NCI-H187 (cell line): Measurements from ENCODE around the gene SLC4A4.

Source experiments
- DNase-seq, 2 experiments: peaks; one replicate each; lab custom pipeline; 2025; lab: John Stamatoyannopoulos, UW

SLC4A4 gene

DNA sequence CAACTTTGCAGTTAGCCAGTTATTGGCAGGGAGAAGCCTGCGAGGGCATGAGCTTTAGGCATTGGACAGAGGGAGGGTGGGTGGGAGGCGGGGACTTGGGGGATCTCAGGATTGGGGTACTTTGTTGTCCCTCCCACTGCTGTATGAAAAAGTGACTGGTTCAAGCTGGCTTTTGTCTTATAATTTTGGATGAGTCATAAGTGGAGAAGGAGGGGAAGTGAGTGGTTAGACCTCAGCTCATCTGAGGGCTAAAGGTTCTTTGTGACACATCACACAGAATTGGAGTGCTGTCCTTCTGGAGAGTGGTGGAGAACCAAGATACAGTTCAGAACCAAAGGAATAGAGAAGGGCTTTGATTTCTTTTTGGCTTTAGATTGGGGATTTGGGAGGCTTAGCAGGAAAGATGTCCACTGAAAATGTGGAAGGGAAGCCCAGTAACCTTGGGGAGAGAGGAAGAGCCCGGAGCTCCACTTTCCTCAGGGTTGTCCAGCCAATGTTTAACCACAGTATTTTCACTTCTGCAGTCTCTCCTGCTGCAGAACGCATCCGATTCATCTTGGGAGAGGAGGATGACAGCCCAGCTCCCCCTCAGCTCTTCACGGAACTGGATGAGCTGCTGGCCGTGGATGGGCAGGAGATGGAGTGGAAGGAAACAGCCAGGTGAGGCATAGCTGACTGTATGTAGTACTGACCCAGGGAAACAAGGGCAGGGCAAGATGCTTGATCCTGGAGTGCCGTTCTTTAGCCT is at the start of gene SLC4A4:
Gene SLC4A4, plus strand, starts transcription at position 175 of the 748 bp plus-strand sequence.
- DNase-seq, result no peak

DNA sequence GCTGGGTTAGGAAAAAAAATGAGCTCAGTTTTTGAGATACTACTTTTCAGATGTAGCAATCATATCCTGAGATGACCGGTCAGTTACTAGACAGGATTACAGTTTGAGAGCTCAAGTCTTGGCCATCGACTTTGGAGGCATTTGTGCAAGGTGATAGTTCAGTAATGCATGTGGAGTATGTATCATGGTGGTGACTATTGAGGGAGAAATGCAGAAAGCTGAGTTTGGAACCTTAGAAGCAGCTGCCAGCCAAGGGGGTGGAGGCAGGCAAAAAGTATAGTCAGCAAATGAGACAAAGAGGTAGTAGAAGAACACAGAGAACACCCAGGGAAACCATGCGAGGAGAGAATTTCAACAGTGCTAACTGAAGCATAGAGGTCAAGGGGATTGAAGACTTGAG is 48.7 kb upstream of the SLC4A4 start:
- DNase-seq, result no peak

DNA sequence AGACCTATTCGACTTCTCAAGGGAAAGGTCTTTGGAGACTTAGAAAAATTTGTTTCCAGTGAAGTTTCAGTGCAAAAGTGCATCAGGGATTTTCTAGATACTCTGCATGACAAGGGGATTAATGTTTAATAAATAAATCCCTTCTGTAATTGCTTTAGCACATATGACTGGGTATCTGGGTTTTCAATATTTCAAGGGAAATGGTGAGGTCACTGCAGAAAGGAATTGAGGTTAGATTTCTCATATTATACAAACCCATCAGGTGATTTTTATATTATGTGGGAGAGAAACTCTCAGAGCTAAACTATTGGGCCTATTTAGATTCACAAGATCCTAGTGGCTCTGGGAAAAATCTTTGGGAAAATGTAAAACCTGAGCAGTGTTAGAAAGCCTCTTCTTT is 48.3 kb upstream of the SLC4A4 start:
- no peak for DNase-seq

DNA sequence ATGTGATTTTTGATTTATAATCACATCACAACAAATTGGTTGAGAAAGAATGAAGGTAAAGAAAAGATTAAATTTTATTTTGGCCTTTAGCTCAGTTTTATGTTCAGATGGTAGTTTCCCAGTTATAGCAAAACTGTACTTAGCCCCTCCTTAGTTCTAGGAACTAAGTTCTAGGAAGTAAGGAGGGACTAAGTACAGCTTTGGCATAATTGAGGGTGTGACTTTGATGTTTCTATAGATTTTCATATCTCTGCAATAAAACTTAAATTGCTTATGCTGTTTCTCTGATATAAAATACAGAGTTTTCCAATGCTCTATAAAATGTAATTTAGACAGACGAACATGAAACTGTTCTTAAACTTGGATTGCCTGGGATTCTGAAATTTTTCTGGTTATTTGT is 46.6 kb upstream of the SLC4A4 start:
- DNase-seq, result no peak

DNA sequence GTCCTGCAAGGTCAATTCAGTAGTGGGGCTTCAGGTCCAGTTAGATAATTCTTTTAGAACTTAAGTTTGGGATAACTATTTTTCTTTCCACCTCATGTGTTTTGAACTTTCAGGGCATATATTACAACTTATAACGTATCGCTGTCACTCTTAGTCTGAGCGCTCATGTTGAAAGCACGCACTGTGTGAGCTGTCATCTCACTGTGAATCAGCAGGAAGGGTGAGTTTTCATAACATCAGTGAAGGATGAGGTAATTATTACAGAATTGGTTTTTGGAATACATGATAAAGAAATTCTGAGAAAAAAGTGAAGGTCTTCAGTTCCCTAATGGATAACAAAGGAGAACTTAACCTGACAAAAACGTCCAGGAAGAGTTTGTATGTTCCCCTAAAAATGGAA is 45.1 kb upstream of the SLC4A4 start:
- DNase-seq, result no peak

DNA sequence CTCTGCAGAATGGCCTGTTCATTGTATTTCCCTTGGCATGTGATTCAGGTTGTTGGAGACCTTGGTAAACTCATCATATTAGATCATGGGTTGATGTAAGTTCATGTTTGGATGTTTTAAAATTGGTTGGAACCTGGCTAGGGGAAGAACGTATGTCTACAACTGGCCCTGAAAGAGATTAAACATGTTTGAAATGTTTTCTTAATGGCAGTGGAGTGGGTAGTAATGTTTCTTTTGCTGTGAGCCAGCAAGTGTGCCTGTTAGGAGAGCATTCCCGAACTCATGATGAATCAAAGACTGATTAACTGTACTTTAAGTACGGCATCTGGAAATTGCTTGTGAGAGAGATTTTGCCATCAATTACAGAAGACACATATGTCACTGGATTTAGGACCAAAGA is 44.5 kb upstream of the SLC4A4 start:
- DNase-seq, result no peak

DNA sequence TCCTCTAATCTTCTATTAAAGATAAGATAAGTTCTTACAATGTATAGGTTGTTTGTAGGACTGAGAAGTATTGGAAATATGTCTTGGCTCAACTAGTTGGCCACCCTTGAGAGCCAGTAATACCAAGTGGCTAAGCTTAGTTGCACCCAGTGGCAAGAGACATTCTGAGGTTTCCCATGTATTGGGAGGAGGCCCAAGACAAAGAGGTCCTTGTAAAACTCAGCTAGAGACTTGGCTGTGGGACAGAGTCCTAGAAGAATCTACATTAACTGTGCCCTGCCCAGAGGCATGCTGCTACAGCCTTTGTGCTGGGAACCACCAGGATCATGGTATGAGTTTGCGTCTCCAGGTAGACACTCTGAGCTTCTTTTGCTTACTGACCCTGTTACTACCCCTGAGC is 41.9 kb upstream of the SLC4A4 start:
- no peak for DNase-seq

DNA sequence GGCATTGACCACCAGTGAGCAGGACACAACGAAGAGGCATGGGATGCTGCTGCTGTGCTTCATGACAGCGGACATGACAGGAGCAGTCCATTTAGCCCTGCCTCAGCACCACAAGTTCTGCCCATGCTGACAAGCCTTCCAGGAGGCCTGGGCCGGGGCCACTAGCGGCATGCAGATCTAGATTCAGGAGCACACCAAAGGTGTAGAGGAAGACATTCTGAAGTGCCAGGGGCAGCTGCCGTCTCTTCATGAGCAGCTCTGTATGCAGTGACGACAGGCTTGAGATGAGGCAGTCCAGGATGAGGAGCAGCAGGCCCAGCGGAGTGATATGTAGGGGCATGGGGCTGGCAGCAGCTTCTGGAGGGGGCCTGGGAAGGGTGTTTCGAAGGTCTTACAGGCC is 38.5 kb upstream of the SLC4A4 start:
- no peak for DNase-seq

DNA sequence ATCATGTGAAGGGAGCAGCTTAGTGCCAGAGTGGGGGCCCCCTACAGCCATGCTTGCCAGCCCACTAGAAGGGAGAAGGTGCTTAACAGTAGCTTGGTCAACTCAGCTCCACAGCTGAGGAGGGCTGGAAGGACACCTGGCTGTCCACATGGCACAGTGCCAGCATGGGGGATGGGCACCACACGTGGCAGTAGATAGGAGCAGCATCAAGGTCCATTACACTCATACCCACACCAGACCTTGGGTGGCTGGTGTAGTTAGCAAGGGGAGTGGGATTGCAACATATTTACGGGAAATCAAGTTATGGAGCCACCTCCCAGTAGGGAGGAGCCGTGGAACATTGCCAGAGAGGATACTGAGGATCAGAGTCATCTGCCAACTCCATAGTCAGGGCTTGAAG is 37.9 kb upstream of the SLC4A4 start:
- no peak for DNase-seq

DNA sequence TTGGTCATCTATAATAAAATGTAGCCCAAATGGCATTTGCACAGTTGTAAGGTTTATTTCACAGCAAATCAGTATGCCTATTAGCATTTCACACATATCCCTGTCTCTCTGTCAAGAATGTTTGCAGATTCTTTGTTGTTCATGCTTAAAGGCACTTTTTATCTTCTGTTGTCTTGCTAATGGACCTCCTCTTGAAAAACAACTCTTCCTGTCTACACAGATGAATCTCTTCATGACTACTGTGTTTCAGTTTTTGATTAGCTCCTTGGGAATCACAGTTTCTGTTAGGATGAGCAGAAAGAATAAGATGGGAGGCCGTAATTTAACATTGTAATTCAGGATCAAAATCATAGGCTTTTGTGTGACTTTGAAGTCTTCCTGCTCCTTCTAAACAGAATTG is 35.5 kb upstream of the SLC4A4 start:
- no peak for DNase-seq

DNA sequence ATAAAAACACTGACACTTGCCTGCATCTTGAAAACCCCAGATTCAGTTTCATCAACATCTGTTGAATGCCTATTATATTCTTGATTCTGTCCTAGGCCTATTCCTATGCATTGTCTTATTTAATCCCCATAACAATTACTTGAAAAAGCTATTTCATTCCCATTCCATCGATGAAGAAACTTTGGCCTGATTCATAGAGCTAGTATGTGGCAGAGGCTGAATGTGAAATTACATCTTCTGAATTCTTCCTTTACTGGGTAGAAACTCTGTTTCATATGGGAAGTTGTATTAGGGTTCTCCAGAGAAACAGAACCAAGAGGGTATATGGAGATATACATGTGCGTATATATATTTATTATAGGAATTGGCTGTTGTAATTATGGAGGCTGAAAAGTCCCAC is 35.0 kb upstream of the SLC4A4 start:
- no peak for DNase-seq

DNA sequence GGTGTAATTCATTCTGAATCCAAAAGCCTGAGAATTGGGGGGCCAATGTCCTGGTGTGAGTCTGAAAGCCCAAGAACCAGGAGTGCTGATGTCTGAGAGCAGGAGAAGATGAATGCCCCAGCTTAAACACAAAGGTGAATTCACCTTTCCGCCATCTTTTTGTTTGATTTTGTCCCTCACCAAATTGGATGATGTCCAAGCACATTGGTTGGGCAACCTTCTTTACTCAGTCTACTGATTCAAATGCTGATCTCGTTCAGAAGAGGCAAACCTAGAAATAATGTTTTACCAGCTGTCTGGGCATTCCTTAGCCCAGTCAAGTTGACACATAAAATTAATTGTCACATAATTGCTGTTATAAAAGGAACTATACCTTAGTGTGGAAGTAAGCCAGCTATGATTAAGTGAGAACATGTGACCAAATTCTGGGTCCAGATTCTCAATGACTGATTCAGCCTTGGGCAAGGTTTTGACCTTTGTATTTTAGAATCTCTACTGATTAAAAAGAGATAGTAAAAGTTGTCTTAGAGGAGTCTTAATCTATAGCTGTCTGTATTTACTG is 34.5 kb upstream of the SLC4A4 start:
- no peak for DNase-seq

DNA sequence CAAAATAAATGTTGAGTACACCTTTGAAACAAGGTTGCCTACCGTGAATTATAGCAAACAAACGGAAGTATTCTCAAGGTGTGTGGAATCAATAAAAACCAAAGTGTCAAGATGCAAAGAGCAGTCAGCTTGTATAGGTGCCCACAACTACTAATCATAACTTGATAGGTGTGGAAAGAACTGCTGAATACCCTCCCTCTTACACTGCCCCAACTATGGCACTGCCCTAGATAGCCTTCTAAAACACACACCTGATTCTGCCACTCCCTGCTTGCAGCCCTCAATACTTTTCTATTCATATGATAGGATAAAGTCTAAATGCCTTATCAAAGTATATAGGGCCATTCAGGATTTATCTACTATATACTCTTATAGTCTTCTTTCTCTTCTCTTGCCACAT is 31.1 kb upstream of the SLC4A4 start:
- DNase-seq, result no peak

DNA sequence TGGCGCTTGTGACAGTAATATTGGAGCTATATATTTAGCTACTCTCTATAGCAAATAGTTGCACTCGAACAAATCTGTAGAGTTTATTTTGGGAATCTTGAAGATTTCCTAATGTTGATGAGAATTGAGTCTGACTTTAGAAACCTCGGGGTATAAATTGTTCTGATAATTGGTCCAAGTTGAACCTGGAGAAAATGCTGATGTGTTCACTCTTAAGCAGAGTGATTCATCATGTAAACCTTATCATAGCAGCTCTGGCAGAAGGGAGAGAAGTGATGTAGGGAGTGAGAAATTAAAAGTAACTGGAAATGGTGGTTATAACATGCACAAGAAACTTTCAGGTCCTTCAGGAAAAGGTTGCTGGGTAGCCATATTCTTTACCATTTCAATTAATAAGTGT is 16.4 kb upstream of the SLC4A4 start:
- DNase-seq, result no peak

DNA sequence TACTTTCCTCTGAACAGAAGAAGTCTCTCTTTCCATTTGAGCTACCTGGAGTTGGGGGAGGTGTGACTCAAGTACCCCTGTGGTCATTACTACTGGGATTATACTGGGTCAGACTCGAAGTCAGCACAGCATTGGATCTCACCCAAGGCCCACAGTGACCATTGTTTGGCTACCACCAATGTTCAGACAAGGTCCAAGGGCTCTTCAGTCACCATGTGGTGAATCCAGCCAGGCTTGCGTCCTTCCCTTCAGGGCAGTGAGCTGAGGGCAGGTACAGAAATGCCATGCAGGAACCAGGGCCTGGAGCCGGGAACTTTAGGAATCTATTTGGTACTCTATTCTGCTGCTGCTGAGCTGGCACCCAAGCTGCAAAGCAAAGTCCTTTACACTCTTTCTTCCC is 5.5 kb upstream of the SLC4A4 start:
- no peak for DNase-seq

DNA sequence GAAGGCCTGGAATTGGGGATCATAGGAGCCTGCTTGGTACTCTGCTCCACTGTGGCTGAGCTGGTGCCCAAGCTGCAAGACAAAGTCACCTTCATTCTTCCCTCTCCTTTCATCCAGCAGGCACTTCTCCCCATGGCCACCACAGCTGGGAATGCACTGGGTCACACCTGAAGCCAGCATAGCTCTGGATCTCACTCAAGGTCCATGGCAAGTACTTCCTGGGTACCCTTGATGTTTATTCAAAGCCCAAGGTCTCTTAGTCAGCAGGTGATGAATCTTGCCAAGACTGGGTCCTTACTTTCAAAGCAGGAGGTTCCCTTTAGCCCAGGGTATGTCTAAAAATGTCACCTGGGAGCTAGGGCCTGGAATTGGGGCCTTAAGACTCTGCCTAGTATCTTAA is 4.9 kb upstream of the SLC4A4 start:
- DNase-seq, result no peak

DNA sequence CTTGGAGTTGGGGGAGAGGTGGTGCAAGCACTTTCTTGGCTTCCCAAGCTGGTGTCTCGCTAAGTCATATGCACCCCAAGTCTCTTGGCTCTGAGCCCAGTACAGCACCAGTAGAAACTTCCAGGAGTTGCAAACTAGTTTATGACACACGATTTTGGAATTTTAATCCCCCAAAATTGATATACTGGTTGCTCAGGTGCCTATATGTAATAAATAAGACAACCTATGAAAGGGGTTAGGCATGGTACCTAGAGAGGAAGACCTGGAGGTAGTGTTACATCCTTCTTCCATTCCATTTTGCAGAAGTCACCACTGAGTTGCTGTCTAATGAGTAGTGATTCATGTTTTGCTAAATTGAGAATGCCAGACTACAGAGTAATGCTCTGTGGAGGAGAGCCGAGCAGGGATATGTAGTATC is 4.3 kb upstream of the SLC4A4 start:
- no peak for DNase-seq

DNA sequence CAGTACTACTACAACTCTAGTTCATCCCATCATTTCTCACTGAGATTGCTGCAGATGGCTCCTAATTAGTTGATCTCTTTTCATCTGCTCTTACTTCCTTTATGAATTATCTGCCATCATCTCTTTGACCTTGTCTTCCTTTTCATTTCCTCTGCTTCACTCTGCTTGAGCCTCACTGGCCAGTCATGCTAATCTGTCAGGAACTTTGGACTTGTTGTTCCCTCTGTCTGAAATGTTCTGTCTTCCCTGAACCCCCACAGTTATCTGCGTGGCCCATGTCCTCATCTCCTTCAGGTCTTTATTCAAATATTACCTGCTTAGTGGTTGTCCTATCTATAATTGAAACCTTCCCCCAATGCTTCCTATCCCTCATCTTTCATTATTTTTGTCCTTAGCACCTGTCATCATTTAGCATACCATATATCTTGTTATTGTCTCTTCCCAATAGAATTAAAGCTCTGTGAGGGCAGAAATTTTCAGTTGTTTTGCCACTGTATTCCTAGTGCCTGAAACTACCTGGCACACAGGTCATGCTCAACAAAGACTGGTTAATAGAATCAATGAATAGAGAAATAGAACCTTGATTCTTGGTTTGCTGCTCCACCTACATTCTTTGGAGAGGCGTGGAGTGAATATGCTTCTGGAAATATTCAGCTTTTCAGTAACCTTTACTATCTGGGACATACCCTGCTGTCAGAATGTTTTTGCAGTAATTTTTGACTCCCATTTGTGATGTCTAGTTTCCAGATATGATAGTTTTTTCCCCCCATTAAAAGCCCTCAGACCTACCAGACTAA is 5.0 kb downstream of the SLC4A4 start:
- no peak for DNase-seq

DNA sequence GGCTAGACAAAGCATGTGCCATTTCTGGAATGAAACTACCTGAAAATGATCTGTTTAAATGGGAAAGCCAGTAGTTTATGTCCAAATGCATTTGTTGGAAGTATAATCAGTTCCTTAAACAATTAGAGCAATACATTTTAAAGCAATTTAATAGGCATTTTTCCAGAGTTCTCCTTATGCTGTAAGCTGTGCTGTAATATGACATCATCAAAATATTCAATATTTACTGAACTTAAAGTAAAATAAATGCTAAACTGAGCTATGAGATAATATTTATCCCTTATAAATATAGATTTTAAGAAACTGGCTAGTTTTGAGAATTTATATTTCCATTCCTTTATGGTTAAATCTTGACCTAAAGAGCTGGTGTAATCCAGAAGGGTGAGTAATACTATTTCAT is 7.9 kb downstream of the SLC4A4 start:
- DNase-seq, result no peak

DNA sequence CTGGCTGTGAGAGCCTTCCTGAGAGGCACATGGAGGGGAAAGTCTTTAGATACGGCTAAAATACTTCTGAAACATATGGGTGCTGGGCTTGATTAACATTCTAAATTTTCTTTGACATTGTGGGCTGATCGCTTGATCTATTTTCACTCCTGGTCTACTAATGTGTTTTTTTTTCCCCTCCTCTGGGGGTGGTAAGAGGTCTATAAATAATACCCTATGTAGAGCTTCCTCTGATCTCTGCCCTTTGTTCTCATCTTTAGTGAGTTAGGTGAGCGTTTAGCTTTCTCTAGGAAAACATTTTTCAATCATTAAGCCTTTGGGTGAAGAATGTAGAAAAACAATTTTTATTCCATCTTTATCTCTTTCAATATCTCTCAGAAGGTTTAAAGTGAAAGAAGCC is 9.8 kb downstream of the SLC4A4 start:
- no peak for DNase-seq

DNA sequence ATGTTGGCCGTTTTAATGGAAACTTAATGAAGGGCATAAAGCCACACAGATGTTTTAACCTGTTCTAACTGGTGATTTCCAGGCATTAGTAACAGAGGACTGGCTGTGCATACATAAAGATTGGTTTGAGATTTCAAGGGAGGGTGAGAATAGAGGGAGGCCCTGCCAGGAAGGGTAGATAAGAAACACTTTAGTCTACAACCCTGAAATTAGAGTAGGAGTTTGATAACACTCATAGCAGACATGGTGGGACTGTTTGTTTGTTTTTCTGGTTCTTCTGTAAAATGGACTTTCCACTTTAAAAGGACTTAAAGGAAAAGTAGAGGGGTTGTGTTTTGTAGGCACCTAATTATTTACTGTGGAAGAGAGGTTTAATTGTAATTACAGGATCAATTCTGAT is 16.2 kb downstream of the SLC4A4 start:
- DNase-seq, result no peak

DNA sequence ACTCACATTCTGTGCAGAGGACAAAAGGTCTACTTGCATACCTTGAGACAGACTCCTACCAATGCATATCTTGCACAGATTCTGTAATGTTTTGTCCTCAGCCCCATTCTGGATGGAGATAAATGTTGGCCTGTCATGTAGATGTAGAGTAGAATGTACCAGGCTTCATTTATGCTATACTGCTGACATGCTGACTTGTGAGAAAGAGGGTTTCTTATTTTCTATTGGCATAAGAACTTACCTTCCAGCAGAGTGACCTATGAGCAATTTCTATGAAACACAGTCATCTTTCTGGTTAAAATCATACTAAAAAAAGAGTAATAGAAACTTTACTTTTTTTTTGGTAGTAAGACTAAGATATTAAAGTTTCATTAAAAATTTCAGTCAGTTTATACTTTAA is 17.2 kb downstream of the SLC4A4 start:
- no peak for DNase-seq

DNA sequence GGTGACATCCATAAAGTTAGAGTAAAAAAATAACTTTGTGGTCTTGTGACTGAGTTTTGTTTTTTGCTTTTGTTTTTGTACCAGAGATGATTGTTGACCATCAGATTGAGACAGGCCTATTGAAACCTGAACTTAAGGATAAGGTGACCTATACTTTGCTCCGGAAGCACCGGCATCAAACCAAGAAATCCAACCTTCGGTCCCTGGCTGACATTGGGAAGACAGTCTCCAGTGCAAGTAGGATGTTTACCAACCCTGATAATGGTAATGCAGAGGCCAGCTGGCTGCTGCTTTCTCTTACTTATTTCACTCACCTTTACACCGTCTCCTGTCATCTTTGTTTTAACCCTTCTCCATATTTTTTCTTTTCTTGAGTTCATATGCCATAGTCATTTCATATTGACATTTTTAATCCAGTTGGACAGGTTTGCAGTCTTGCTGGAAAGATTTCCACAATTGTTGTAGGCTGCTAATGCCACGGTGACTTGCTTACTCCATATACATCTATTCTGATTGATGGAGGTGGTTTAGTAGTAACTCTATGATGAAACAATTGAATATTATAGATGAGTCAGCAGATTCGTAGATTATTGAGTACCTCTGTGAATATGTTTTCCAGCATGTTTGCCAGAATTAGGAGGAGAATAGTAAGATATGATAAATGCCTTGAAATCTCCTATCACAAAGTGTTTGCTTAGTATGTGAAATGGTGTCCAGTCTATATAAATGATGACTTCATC is 18.3 kb downstream of the SLC4A4 start:
- DNase-seq, result no peak
